Measurements from ENCODE around the gene NSG2.

Gene NSG2

GRCh38 chr5:174087783-174088182 is 42.3 kb downstream of the NSG2 start:
- TF ChIP-seq EZH2phosphoT487 (conservative IDR thresholded peaks at IDR 0.05; ENCODE audit: low read length) (no peak), CTCF (IDR thresholded peaks at IDR 0.05; ENCODE audit: insufficient read depth, low read length, poor library complexity, severe bottlenecking) (no peak)
- H3K9me2 ChIP-seq (replicated peaks; ENCODE audit: insufficient read depth, low read length) = no peaks in the 10 kb centered on the region

DNA sequence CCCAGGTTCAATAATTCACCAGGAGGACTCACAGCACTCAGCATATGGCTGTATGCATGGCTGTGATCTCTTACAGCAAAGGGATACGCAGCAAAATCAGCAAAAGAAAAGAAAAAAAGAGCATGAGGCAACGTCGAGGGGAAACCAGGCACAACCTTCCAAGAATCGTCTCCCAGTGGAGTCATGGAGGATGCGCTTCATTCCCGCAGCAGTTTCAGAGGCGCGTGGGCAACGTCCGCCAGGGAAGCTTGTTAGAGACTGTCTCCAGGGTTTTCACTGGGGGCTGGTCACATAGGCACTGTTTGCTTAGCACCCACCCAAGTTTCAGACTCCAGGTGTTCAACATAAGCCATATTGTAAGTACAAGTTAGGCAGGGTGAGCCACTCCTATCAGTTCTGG is 44.6 kb downstream of the NSG2 start:
- Histone ChIP-seq H3F3A (ENCODE audit: insufficient read depth) (no peaks in the 10 kb centered on the region), H3K36me3 (ENCODE audit: low read length) (no peaks in the 10 kb centered on the region), H3K4me2 (ENCODE audit: low read depth, low read length, poor library complexity, severe bottlenecking) (no peak overlapping the region), H3K79me2 (ENCODE audit: insufficient read depth, low read length) (no peaks in the 10 kb centered on the region), H3K27ac (ENCODE audit: low read depth, low read length) (no peak overlapping the region), H3K9ac (ENCODE audit: low read length) (no peak overlapping the region), H3K27me3 (ENCODE audit: low read length) (no peaks in the 10 kb centered on the region), H3K9me2 (replicated peaks; ENCODE audit: insufficient read depth, low read length) (no peaks in the 10 kb centered on the region), H4K20me1 (ENCODE audit: low read depth, low read length) (no peaks in the 10 kb centered on the region), H2AFZ (ENCODE audit: low read depth, low read length, severe bottlenecking) (no peak overlapping the region), H3K9me3 (ENCODE audit: insufficient read depth, low read length) (no peaks in the 10 kb centered on the region), H3K4me3 (ENCODE audit: insufficient read depth, low read length, poor library complexity, severe bottlenecking) (no peak overlapping the region)
- TF ChIP-seq CTCF (IDR thresholded peaks at IDR 0.05; ENCODE audit: insufficient read depth, low read length, poor library complexity, severe bottlenecking) = no peak
- TF ChIP-seq EZH2phosphoT487 (conservative IDR thresholded peaks at IDR 0.05; ENCODE audit: low read length) = no peak

More at GRCh38 chr5:174087783-174088182, 42.3 kb downstream of the NSG2 start:
- Histone ChIP-seq H4K20me1 (ENCODE audit: low read depth, low read length) (no peaks in the 10 kb centered on the region), H3K4me3 (ENCODE audit: insufficient read depth, low read length, poor library complexity, severe bottlenecking) (no peak overlapping the region), H3K9ac (ENCODE audit: low read length) (no peak overlapping the region), H3K9me3 (ENCODE audit: insufficient read depth, low read length) (no peaks in the 10 kb centered on the region), H3K4me2 (ENCODE audit: low read depth, low read length, poor library complexity, severe bottlenecking) (no peak overlapping the region), H3K27me3 (ENCODE audit: low read length) (no peaks in the 10 kb centered on the region), H3K27ac (ENCODE audit: low read depth, low read length) (no peak overlapping the region), H3K36me3 (ENCODE audit: low read length) (no peaks in the 10 kb centered on the region), H3K79me2 (ENCODE audit: insufficient read depth, low read length) (no peaks in the 10 kb centered on the region), H3F3A (ENCODE audit: insufficient read depth) (no peaks in the 10 kb centered on the region), H2AFZ (ENCODE audit: low read depth, low read length, severe bottlenecking) (no peak overlapping the region)

- Histone ChIP-seq H3K9ac (ENCODE audit: low read length) (no peak overlapping the region), H3K4me2 (ENCODE audit: low read depth, low read length, poor library complexity, severe bottlenecking) (no peak overlapping the region), H3K36me3 (ENCODE audit: low read length) (no peaks in the 10 kb centered on the region), H3F3A (ENCODE audit: insufficient read depth) (no peaks in the 10 kb centered on the region), H3K9me2 (replicated peaks; ENCODE audit: insufficient read depth, low read length) (no peaks in the 10 kb centered on the region), H3K4me3 (ENCODE audit: insufficient read depth, low read length, poor library complexity, severe bottlenecking) (no peak overlapping the region), H3K27me3 (ENCODE audit: low read length) (no peaks in the 10 kb centered on the region), H2AFZ (ENCODE audit: low read depth, low read length, severe bottlenecking) (no peak overlapping the region), H3K9me3 (ENCODE audit: insufficient read depth, low read length) (no peaks in the 10 kb centered on the region), H3K27ac (ENCODE audit: low read depth, low read length) (no peak overlapping the region), H3K79me2 (ENCODE audit: insufficient read depth, low read length) (no peaks in the 10 kb centered on the region), H4K20me1 (ENCODE audit: low read depth, low read length) (no peaks in the 10 kb centered on the region)
- no peak for TF ChIP-seq CTCF (IDR thresholded peaks at IDR 0.05; ENCODE audit: insufficient read depth, low read length, poor library complexity, severe bottlenecking)
- no peak for TF ChIP-seq EZH2phosphoT487 (conservative IDR thresholded peaks at IDR 0.05; ENCODE audit: low read length)
Observed at GRCh38 chr5:174093123-174093522, 47.6 kb downstream of the NSG2 start.

Data from SU-DHL-6 (cell line).